ENCODE measurements around the gene TRERF1.
"Not testable (repeated sequence)": the region's sequence is repeated elsewhere in the genome, so short reads cannot be mapped to it uniquely, and the experiment has no call there.

The TRERF1 gene

DNA sequence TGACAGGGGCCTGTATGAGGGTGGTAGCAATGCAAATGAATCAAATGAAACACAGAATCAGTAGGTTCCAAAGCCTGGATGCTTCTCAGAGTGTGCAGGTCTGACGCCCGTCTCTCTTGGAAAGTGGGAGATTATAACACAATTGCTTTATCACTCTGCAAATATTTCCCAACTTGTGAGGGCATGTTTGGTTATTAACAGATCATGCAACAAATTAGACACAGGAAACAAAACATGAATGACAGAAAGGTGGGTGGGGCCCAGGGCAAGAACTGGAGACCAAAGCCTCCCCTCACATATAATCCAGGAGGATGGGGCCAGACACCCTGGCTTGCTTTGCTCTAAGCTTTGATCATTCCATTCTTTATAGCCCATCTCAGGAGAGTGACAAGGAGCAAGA, 125.5 kb downstream of the TRERF1 start:
- no peaks in the 10 kb centered on the region for H3F3A ChIP-seq (ENCODE audit: insufficient read depth, low read length)
- no peak overlapping the region for H3K4me2 ChIP-seq (ENCODE audit: low read length)
- no peak overlapping the region for H2AFZ ChIP-seq (ENCODE audit: low read length)
- H3K36me3 ChIP-seq (ENCODE audit: insufficient read depth, low read length), result no peaks in the 10 kb centered on the region
- H3K79me2 ChIP-seq (ENCODE audit: insufficient read depth, low read length), result no peaks in the 10 kb centered on the region
- H3K27me3 ChIP-seq (ENCODE audit: insufficient read depth, low read length), result no peaks in the 10 kb centered on the region
- no peaks in the 10 kb centered on the region for H3K4me1 ChIP-seq (ENCODE audit: insufficient read depth, low read length, severe bottlenecking)
- H3K4me3 ChIP-seq (ENCODE audit: low read depth, low read length, poor library complexity, severe bottlenecking), result no peak overlapping the region
- H3K9me3 ChIP-seq (ENCODE audit: low read length), result no peaks in the 10 kb centered on the region
- no peaks in the 10 kb centered on the region for H4K20me1 ChIP-seq (ENCODE audit: insufficient read depth, low read length)
- no peaks in the 10 kb centered on the region for H3K9me2 ChIP-seq (ENCODE audit: low read depth, low read length)
- no peak overlapping the region for H3K27ac ChIP-seq (ENCODE audit: low read depth, low read length, poor library complexity, severe bottlenecking)
- H3K9ac ChIP-seq (ENCODE audit: low read length), result no peak overlapping the region
- TF ChIP-seq, protein P1, sequence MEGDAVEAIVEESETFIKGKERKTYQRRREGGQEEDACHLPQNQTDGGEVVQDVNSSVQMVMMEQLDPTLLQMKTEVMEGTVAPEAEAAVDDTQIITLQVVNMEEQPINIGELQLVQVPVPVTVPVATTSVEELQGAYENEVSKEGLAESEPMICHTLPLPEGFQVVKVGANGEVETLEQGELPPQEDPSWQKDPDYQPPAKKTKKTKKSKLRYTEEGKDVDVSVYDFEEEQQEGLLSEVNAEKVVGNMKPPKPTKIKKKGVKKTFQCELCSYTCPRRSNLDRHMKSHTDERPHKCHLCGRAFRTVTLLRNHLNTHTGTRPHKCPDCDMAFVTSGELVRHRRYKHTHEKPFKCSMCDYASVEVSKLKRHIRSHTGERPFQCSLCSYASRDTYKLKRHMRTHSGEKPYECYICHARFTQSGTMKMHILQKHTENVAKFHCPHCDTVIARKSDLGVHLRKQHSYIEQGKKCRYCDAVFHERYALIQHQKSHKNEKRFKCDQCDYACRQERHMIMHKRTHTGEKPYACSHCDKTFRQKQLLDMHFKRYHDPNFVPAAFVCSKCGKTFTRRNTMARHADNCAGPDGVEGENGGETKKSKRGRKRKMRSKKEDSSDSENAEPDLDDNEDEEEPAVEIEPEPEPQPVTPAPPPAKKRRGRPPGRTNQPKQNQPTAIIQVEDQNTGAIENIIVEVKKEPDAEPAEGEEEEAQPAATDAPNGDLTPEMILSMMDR (IDR thresholded peaks at IDR 0.05; ENCODE audit: low read length), result no peak
- TF ChIP-seq EZH2 (IDR thresholded peaks at IDR 0.05; ENCODE audit: borderline replicate concordance, low read length), result no peak

DNA sequence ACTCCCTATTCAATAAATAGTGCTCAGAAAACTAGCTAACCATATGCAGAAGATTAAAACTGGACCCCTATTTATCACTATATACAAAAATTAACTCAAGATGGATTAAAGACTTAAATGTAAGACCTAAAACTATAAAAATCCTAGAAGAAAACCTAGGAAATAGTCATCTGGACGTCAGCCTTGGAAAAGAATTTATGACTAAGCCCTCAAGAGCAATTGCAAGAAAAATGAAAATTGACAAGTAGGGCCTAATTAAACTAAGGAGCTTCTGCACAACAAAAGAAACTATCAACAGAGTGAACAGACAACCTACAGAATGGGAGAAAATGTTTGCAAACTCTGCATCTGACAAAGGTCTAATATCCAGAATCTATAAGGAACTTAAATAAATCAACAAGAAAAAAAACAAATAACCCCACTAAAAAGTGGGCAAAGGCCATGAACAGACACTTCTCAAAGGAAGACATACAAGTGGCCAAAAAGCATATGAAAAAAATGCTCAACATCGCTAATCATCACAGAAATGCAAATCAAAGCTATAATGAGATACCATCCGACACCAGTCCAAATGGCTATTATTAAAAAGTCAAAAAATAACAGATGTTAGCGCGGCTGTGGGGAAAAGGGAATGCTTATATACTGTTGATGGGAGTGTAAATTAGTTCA, 126.9 kb downstream of the TRERF1 start:
- not testable (repeated sequence) for H2AFZ ChIP-seq (ENCODE audit: low read length); H3K9me3 ChIP-seq (ENCODE audit: low read length); H3K9ac ChIP-seq (ENCODE audit: low read length); H3K27me3 ChIP-seq (ENCODE audit: insufficient read depth, low read length); H3K27ac ChIP-seq (ENCODE audit: low read depth, low read length, poor library complexity, severe bottlenecking); H3K4me2 ChIP-seq (ENCODE audit: low read length); H3F3A ChIP-seq (ENCODE audit: insufficient read depth, low read length); H3K4me1 ChIP-seq (ENCODE audit: insufficient read depth, low read length, severe bottlenecking); H3K4me3 ChIP-seq (ENCODE audit: low read depth, low read length, poor library complexity, severe bottlenecking); H3K36me3 ChIP-seq (ENCODE audit: insufficient read depth, low read length); H3K9me2 ChIP-seq (ENCODE audit: low read depth, low read length); H3K79me2 ChIP-seq (ENCODE audit: insufficient read depth, low read length); H4K20me1 ChIP-seq (ENCODE audit: insufficient read depth, low read length)

DNA sequence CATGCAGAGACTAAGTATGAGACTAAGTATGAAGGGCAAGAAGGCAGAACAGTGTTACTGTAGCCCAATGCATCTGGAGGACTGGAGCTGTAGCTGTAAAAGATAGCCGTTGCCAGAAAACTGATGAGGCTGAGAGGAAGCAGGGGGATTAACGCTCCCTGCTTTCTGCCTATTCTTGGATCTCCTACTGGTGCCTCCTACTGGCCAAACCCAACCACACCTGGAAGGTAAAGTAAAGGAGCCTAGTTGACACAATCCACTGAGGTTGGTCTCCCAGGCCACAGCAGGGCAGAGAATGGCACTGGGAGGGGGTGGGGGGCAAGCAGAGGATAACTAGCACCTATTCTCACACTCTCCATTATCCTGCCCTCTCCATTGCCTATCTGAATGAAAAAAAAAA, 129.1 kb downstream of the TRERF1 start:
- Histone ChIP-seq H3F3A (ENCODE audit: insufficient read depth, low read length) (no peaks in the 10 kb centered on the region), H3K9me3 (ENCODE audit: low read length) (no peaks in the 10 kb centered on the region), H3K79me2 (ENCODE audit: insufficient read depth, low read length) (no peaks in the 10 kb centered on the region), H3K36me3 (ENCODE audit: insufficient read depth, low read length) (no peaks in the 10 kb centered on the region), H4K20me1 (ENCODE audit: insufficient read depth, low read length) (no peaks in the 10 kb centered on the region), H2AFZ (ENCODE audit: low read length) (no peak overlapping the region), H3K9ac (ENCODE audit: low read length) (no peak overlapping the region), H3K4me1 (ENCODE audit: insufficient read depth, low read length, severe bottlenecking) (no peaks in the 10 kb centered on the region), H3K4me2 (ENCODE audit: low read length) (no peak overlapping the region), H3K27ac (ENCODE audit: low read depth, low read length, poor library complexity, severe bottlenecking) (no peak overlapping the region), H3K27me3 (ENCODE audit: insufficient read depth, low read length) (no peaks in the 10 kb centered on the region), H3K9me2 (ENCODE audit: low read depth, low read length) (no peaks in the 10 kb centered on the region), H3K4me3 (ENCODE audit: low read depth, low read length, poor library complexity, severe bottlenecking) (no peak overlapping the region)
- no peak for TF ChIP-seq EZH2 (IDR thresholded peaks at IDR 0.05; ENCODE audit: borderline replicate concordance, low read length)
- TF ChIP-seq, protein P1 (IDR thresholded peaks at IDR 0.05; ENCODE audit: low read length), result no peak; the same call in 1 of the 2 replicates

DNA sequence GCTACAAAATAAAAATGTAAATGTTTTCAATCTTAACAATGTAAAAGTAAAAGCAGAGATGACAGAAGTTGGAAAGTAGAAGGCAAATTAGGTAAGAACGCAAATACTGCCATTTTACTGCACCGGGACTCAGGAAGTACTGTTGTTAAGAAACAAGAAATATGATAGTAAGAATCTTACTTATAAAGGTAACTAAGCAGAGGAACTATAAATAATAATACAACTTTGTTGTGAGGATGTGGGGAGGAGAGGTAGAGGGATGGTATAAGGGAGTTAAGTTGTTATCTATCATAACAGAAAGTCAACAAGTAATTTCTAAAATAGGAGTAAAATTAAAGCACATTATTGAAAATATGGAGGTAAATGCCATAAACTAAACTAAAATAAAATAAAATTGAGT, 129.8 kb downstream of the TRERF1 start:
- Histone ChIP-seq H3K4me2 (ENCODE audit: low read length) (no peak overlapping the region), H3K27ac (ENCODE audit: low read depth, low read length, poor library complexity, severe bottlenecking) (no peak overlapping the region), H3K27me3 (ENCODE audit: insufficient read depth, low read length) (no peaks in the 10 kb centered on the region), H3K4me1 (ENCODE audit: insufficient read depth, low read length, severe bottlenecking) (no peaks in the 10 kb centered on the region), H3K4me3 (ENCODE audit: low read depth, low read length, poor library complexity, severe bottlenecking) (no peak overlapping the region), H3K9ac (ENCODE audit: low read length) (no peak overlapping the region), H3K79me2 (ENCODE audit: insufficient read depth, low read length) (no peaks in the 10 kb centered on the region), H3K36me3 (ENCODE audit: insufficient read depth, low read length) (no peaks in the 10 kb centered on the region), H4K20me1 (ENCODE audit: insufficient read depth, low read length) (no peaks in the 10 kb centered on the region), H2AFZ (ENCODE audit: low read length) (no peak overlapping the region), H3F3A (ENCODE audit: insufficient read depth, low read length) (no peaks in the 10 kb centered on the region), H3K9me3 (ENCODE audit: low read length) (no peaks in the 10 kb centered on the region), H3K9me2 (ENCODE audit: low read depth, low read length) (no peaks in the 10 kb centered on the region)
- TF ChIP-seq, protein P1 (IDR thresholded peaks at IDR 0.05; ENCODE audit: low read length), result no peak
- TF ChIP-seq EZH2 (IDR thresholded peaks at IDR 0.05; ENCODE audit: borderline replicate concordance, low read length), result no peak

Measured in OCI-LY1 (cell line).